HCT116 (cell line): ENCODE measurements around the gene SDK2. TPM values are rescaled to one million over a fixed set of nuclear protein-coding genes. Genes with fewer than 3 reads are reported as not detected.

ENCODE experiments used
- ATAC-seq: fragments of 200-7000 bp; cut with Tn5 transposase; 2 replicates; pipeline ENCODE4 v1.9.1; 2020; ENCODE audit warnings: mild to moderate bottlenecking, moderate library complexity
- BruUV-seq: library from RNA; stranded (reverse); fragments of 400-500 nt; replicated peaks from 2 replicates; lab custom pipeline; 2021; lab: Mats Ljungman, UMichigan
- CTCF ChIA-PET: fragments of 300-600 bp; sonication (Branson Sonifier 250); formaldehyde crosslinking; loops from one replicate; lab custom pipeline; 2021; ENCODE audit warnings: antibody characterized with exemption; lab: Charles Lee
- POLR2A ChIA-PET: fragments of 300-600, 350-600 bp; sonication (Branson Sonifier 250); formaldehyde crosslinking; loops from one replicate; lab custom pipeline; 2021; ENCODE audit warnings: antibody characterized with exemption; lab: Charles Lee
- RAD21 ChIA-PET, 2 experiments: fragments of 300-600 bp; sonication (Branson Sonifier 250); formaldehyde crosslinking; loops; one replicate each; lab custom pipeline; 2023; ENCODE audit warnings: low total read pairs in 2 of 2; ENCODE audit not compliant: uncharacterized antibody in 2 of 2, unreplicated experiment in 2 of 2, low non-redundant PET in 1 of 2; lab: Charles Lee
- DNase-seq: peaks from one replicate; pipeline ENCODE4 v3.0.0-alpha.2; 2010; ENCODE audit warnings: low read depth, low spot score
- H2AFZ ChIP-seq: fragments of 200-600 bp; shearing (Covaris generic), sonication (generic); 2 replicates; pipeline ENCODE4 v1.6.1; 2017; ENCODE audit warnings: low read depth, mixed run types, mixed read lengths, antibody characterized with exemption, low read length; ENCODE audit not compliant: poor library complexity, severe bottlenecking
- H3K27ac ChIP-seq: 2 replicates; pipeline ENCODE4 v1.5.1; 2012; ENCODE audit warnings: low read depth, low read length
- H3K27me3 ChIP-seq: fragments of 200-600 bp; sonication (generic); 2 replicates; pipeline ENCODE4 v1.6.1; 2016; ENCODE audit warnings: mixed run types, low read length, mixed read lengths; ENCODE audit not compliant: insufficient read depth
- H3K36me3 ChIP-seq, 2 experiments: fragments of 200-500 bp in 1 of 2; fragments of 200-600 bp in 1 of 2; sonication (Bioruptor generic) in 1 of 2; sonication (generic) in 1 of 2; 2 replicates each; pipeline versions ENCODE4 v1.5.1 to v1.6.1; 2014 to 2016; ENCODE audit warnings: low read length in 2 of 2, inconsistent platforms in 1 of 2, mixed read lengths in 1 of 2, mixed run types in 1 of 2; ENCODE audit not compliant: insufficient read depth in 2 of 2, control insufficient read depth in 1 of 2
- H3K4me1 ChIP-seq, 2 experiments: fragments of 200-600 bp in 1 of 2; sonication (generic) in 1 of 2; 2 replicates each; pipeline versions ENCODE4 v1.5.1 to v1.6.1; 2012 to 2017; ENCODE audit warnings: low read length in 2 of 2, inconsistent platforms in 1 of 2, mild to moderate bottlenecking in 1 of 2, mixed read lengths in 1 of 2, mixed run types in 1 of 2, moderate library complexity in 1 of 2; ENCODE audit not compliant: insufficient read depth in 2 of 2, control insufficient read depth in 1 of 2
- H3K4me2 ChIP-seq: fragments of 200-600 bp; sonication (generic); 2 replicates; pipeline ENCODE4 v1.6.1; 2017; ENCODE audit warnings: mixed run types, low read length, mixed read lengths
- H3K4me3 ChIP-seq, 2 experiments: fragments of 200-600 bp in 1 of 2; sonication (generic) in 1 of 2; replicated peaks in 1 of 2; 2 replicates each; pipeline ENCODE4 v1.5.1; 2011 to 2016; ENCODE audit warnings: low read length in 2 of 2, control low read depth in 1 of 2, low read depth in 1 of 2, mild to moderate bottlenecking in 1 of 2, mixed read lengths in 1 of 2, mixed run types in 1 of 2
- H3K79me2 ChIP-seq: fragments of 200-600 bp; sonication (generic); 2 replicates; pipeline ENCODE4 v1.6.1; 2017; ENCODE audit warnings: mild to moderate bottlenecking, mixed run types, low read length, moderate library complexity, mixed read lengths; ENCODE audit not compliant: insufficient read depth
- H3K9ac ChIP-seq: fragments of 200-600 bp; sonication (generic); 2 replicates; pipeline ENCODE4 v1.6.1; 2016; ENCODE audit warnings: low read length, mixed read lengths
- H3K9me2 ChIP-seq: fragments of 200-600 bp; sonication (generic), shearing (Covaris generic); 2 replicates; pipeline ENCODE4 v1.6.1; 2017; ENCODE audit warnings: mixed run types, mild to moderate bottlenecking, moderate library complexity; ENCODE audit not compliant: insufficient read depth
- H3K9me3 ChIP-seq, 2 experiments: fragments of 200-500 bp in 1 of 2; fragments of 200-600 bp in 1 of 2; sonication (Bioruptor generic) in 1 of 2; sonication (generic) in 1 of 2; 2 replicates each; pipeline ENCODE4 v1.6.1; 2014 to 2017; ENCODE audit warnings: low read length in 2 of 2, mixed read lengths in 2 of 2, inconsistent platforms in 1 of 2, low read depth in 1 of 2, mild to moderate bottlenecking in 1 of 2, mixed run types in 1 of 2, moderate library complexity in 1 of 2; ENCODE audit not compliant: control insufficient read depth in 1 of 2, insufficient read depth in 1 of 2
- H4K20me1 ChIP-seq: fragments of 200-600 bp; sonication (generic), shearing (Covaris generic); 2 replicates; pipeline ENCODE4 v1.6.1; 2017; ENCODE audit warnings: mixed run types, mild to moderate bottlenecking, moderate library complexity; ENCODE audit not compliant: insufficient read depth
- ATF3 ChIP-seq: IDR thresholded peaks from 2 replicates; pipeline ENCODE4 v1.6.1; 2012
- CEBPB ChIP-seq: IDR thresholded peaks from 2 replicates; pipeline ENCODE4 v1.6.1; 2012; ENCODE audit warnings: low read depth
- CTCF ChIP-seq, 3 experiments: fragments of 200-600 bp in 1 of 3; sonication (generic) in 1 of 3; IDR thresholded peaks in 2 of 3; conservative IDR thresholded peaks in 1 of 3; 2 replicates each; pipeline ENCODE4 v1.5.1; 2012 to 2017; ENCODE audit warnings: low read depth in 2 of 3, low read length in 2 of 3, antibody characterized with exemption in 1 of 3, borderline replicate concordance in 1 of 3, control low read depth in 1 of 3, mild to moderate bottlenecking in 1 of 3, mixed read lengths in 1 of 3, mixed run types in 1 of 3, moderate library complexity in 1 of 3; ENCODE audit not compliant: insufficient read depth in 1 of 3
- ELF1 ChIP-seq: IDR thresholded peaks from 2 replicates; pipeline ENCODE4 v1.6.1; 2012; ENCODE audit warnings: low read depth, borderline replicate concordance
- EZH2 ChIP-seq: fragments of 200-600 bp; sonication (generic); IDR thresholded peaks from 2 replicates; pipeline ENCODE4 v1.6.1; 2017; ENCODE audit warnings: antibody characterized with exemption, mixed run types
- EZH2phosphoT487 ChIP-seq: fragments of 200-600 bp; IDR thresholded peaks from 2 replicates; pipeline ENCODE4 v1.6.1; 2018; ENCODE audit warnings: antibody characterized with exemption, borderline replicate concordance
- JUND ChIP-seq: IDR thresholded peaks from 2 replicates; pipeline ENCODE4 v1.6.1; 2012
- MAX ChIP-seq: IDR thresholded peaks from 2 replicates; pipeline ENCODE4 v1.6.1; 2012
- POLR2A ChIP-seq: IDR thresholded peaks from 2 replicates; pipeline ENCODE4 v1.7.0; 2011; ENCODE audit warnings: borderline replicate concordance; ENCODE audit not compliant: insufficient read depth, insufficient read length; ENCODE audit errors: extremely low read depth
- RAD21 ChIP-seq: IDR thresholded peaks from 2 replicates; pipeline ENCODE4 v1.6.1; 2012; ENCODE audit warnings: low read depth, mild to moderate bottlenecking
- SP1 ChIP-seq: IDR thresholded peaks from 2 replicates; pipeline ENCODE4 v1.6.1; 2012; ENCODE audit warnings: low read depth
- SRF ChIP-seq: IDR thresholded peaks from 2 replicates; pipeline ENCODE4 v1.6.1; 2012; ENCODE audit warnings: low read depth
- TCF7L2 ChIP-seq: IDR thresholded peaks from 2 replicates; pipeline ENCODE4 v1.7.0; 2011; ENCODE audit warnings: borderline replicate concordance, inconsistent platforms; ENCODE audit not compliant: insufficient read depth, insufficient read length; ENCODE audit errors: extremely low read depth
- YY1 ChIP-seq: IDR thresholded peaks from 2 replicates; pipeline ENCODE4 v1.6.1; 2011; ENCODE audit warnings: low read length, low read depth, moderate library complexity, mild to moderate bottlenecking; ENCODE audit not compliant: insufficient replicate concordance; ENCODE audit errors: extremely low read depth
- ZBTB33 ChIP-seq: IDR thresholded peaks from 2 replicates; pipeline ENCODE4 v1.6.1; 2011; ENCODE audit warnings: mild to moderate bottlenecking, low read length, moderate library complexity; ENCODE audit not compliant: insufficient replicate concordance; ENCODE audit errors: extremely low read depth
- ZFX ChIP-seq: fragments of 450-650 bp; IDR thresholded peaks from 2 replicates; pipeline ENCODE4 v1.6.1; 2017
- ZNF274 ChIP-seq: fragments of 200-500 bp; sonication (Bioruptor generic); IDR thresholded peaks from 2 replicates; pipeline ENCODE4 v1.6.1; 2014; ENCODE audit warnings: mild to moderate bottlenecking, low read depth, low read length, inconsistent platforms
- intact Hi-C: fragments of 100-400 bp; cut with micrococcal nuclease; formaldehyde crosslinking; loops from 2 replicates; pipeline ENCODE4 v1.10.0; 2022
- total RNA-seq: library from RNA; stranded (reverse); gene quantifications from one replicate; pipeline ENCODE4 v1.2.1, GENCODE V29; 2021; ENCODE audit not compliant: unreplicated experiment

Gene SDK2
- total RNA-seq, 1 experiment from 2014 or later = 0.10 TPM

GRCh38 chr17:73455767-73456166 is 188.5 kb downstream of the SDK2 start:
- no peak overlapping the region for H3K9ac ChIP-seq

More at GRCh38 chr17:73455767-73456166, 188.5 kb downstream of the SDK2 start:
- H3K4me2 ChIP-seq = no peak overlapping the region
- DNase-seq = no peak
- no peaks in the 10 kb centered on the region for H3K4me1 ChIP-seq
- H4K20me1 ChIP-seq = no peaks in the 10 kb centered on the region
- no peaks in the 10 kb centered on the region for H3K9me2 ChIP-seq
- no peak overlapping the region for H3K4me3 ChIP-seq
- no peak for TF ChIP-seq EZH2phosphoT487
- TF ChIP-seq ELF1 = no peak
- TF ChIP-seq CTCF (IDR thresholded peaks at IDR 0.05 in 2 of 3, conservative IDR thresholded peaks at IDR 0.05 in 1 of 3; ENCODE audit: borderline replicate concordance in 1 of 3, insufficient read depth in 1 of 3, low read depth in 2 of 3, low read length in 2 of 3) = no peak
- no peak for TF ChIP-seq ZFX
- no peak for TF ChIP-seq MAX
- TF ChIP-seq EZH2 = no peak
- no peak for TF ChIP-seq ATF3
- no peak for TF ChIP-seq POLR2A
- no peak for TF ChIP-seq TCF7L2
- TF ChIP-seq YY1 = no peak
- no peak for TF ChIP-seq JUND
- TF ChIP-seq SP1 = no peak
- no peak for TF ChIP-seq ZBTB33
- no peak for TF ChIP-seq ZNF274
- no peak for TF ChIP-seq SRF
- TF ChIP-seq CEBPB = no peak
- TF ChIP-seq RAD21 = no peak
- H2AFZ ChIP-seq = no peak overlapping the region
- POLR2A ChIA-PET = no interaction called here
- no peaks in the 10 kb centered on the region for H3K79me2 ChIP-seq
- no peaks in the 10 kb centered on the region for H3K27me3 ChIP-seq
- no peak overlapping the region for H3K27ac ChIP-seq
- no peaks in the 10 kb centered on the region for H3K36me3 ChIP-seq
- no peak for ATAC-seq
- intact Hi-C loops = no loop called here
- CTCF ChIA-PET = no interaction called here
- peaks cover 0 to 10% of the 10 kb centered on the region in 2 experiments; a peak in 1 of 4 replicates for H3K9me3 ChIP-seq
- no TSS peak for BruUV-seq
- RAD21 ChIA-PET = no interaction called here
